Tibial nerve (tissue), 3 donors: ENCODE data around the gene DCX.

Source experiments
- POLR2A ChIP-seq, 2 donors: fragments of 450-650 bp; IDR thresholded peaks; one replicate each; pipeline ENCODE4 v1.6.1; 2017; ENCODE audit warnings: antibody characterized with exemption in 2 of 2, mild to moderate bottlenecking in 2 of 2, moderate library complexity in 2 of 2
- TF ChIP-seq, protein P1 (sequence below), 5 experiments: fragments of 200-600 bp in 3 of 5; fragments of 450-650 bp in 2 of 5; sonication (generic) in 3 of 5; IDR thresholded peaks; one replicate each; pipeline ENCODE4 v1.5.1; 2016 to 2019; ENCODE audit warnings: antibody characterized with exemption in 5 of 5, mild to moderate bottlenecking in 3 of 5, moderate library complexity in 2 of 5

DNA sequence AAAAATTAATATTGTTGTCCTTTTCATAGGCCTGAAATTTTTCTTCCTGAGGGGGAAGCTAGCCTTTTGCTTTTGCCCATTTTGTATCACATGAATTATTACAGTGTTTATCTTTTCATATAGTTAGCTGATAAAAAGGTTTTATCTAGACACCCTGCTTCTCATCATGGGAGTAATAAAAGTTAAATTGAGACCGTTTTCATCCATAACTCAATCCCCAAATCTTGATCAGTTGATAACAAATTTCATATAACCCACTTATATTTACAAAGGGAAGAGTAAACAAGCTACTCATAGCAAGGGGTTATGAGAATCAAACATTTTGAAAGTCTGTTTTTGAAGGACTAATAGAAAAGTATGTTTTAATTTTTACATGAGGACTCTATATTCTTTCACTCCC lies 23.5 kb upstream of the DCX start:
- TF ChIP-seq, protein P1, sequence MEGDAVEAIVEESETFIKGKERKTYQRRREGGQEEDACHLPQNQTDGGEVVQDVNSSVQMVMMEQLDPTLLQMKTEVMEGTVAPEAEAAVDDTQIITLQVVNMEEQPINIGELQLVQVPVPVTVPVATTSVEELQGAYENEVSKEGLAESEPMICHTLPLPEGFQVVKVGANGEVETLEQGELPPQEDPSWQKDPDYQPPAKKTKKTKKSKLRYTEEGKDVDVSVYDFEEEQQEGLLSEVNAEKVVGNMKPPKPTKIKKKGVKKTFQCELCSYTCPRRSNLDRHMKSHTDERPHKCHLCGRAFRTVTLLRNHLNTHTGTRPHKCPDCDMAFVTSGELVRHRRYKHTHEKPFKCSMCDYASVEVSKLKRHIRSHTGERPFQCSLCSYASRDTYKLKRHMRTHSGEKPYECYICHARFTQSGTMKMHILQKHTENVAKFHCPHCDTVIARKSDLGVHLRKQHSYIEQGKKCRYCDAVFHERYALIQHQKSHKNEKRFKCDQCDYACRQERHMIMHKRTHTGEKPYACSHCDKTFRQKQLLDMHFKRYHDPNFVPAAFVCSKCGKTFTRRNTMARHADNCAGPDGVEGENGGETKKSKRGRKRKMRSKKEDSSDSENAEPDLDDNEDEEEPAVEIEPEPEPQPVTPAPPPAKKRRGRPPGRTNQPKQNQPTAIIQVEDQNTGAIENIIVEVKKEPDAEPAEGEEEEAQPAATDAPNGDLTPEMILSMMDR (IDR thresholded peaks at IDR 0.05) = no peak
- no peak for TF ChIP-seq POLR2A (IDR thresholded peaks at IDR 0.05)
